ENCODE results near the gene LRP8. TPM values are rescaled to one million over a fixed set of nuclear protein-coding genes. Genes with fewer than 3 reads are reported as not detected.

Gene LRP8
- total RNA-seq, 2 experiments from 2014 or later, result 51.8 to 56.6 TPM

DNA sequence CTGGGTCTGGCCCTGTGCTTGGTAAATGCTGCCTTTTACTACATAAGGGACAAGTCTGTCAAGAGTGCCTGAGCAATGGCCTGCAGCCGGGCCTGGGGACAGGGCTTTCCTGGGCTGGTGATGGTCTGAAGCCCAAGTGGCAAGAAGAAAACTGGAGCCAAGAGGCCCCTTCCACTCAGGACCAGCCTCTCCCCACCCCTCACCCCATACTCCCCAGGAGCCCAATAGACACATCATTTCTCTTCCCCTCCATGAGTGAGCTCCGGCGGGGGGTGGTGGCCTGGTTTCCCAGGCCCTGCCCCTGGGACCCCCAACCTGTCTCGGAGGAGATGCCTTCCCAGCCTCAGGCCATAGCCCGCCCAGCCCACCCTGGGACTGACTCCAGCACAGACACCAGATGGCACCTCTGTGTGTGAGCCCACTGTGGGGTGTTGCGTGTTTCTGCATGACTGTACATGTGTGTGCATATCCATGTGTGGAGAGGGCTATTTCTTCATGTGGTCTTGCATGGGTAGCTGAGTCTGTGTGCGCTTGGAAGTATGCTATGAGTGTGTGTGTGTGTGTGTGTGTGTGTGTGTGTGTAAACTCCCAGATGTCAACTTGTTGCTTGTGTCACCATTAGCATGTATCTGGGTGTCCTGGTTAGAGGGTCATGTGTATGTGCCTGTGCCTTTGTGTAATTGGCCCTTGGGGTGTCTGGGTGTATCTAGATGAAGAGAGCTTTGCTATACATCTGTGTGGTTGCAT, 14.3 kb upstream of the LRP8 start:
- CTCF ChIA-PET, result no interaction called here
- H3K36me3 Mint-ChIP-seq (ENCODE audit: low read depth), result peaks cover 3% of the 10 kb centered on the region
- POLR2A ChIA-PET, result no interaction called here
- H3K9me3 Mint-ChIP-seq, result peaks cover 5% of the 10 kb centered on the region
- H3K27me3 Mint-ChIP-seq, result no peaks in the 10 kb centered on the region
- H3K27ac Mint-ChIP-seq, result no peak overlapping the region
- no peak overlapping the region for H3K4me3 Mint-ChIP-seq
- DNase-seq, result no peak
- no peaks in the 10 kb centered on the region for H3K4me1 Mint-ChIP-seq

DNA sequence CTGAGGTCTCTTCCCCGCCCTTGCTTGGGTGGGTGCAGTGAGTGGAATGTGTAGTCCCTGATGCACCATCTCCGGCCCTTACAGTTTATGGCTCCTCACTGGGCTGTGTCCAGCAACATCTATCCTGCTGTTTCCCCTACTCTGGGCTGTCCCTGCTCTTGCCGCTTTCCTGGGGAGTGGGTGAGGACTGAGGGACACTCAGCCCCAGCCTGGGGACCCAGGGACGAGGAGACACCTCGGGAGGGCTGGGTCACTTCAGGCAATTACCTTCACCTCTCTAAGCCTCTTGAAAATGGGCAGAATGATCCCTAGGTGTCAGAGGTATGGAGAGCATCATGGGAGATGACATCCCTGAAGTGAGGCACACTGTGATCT, 13.6 kb upstream of the LRP8 start:
- no peak overlapping the region for H3K27ac Mint-ChIP-seq
- CTCF ChIA-PET, result interaction anchor here (2.4 kb wide), 1 partner anchor 52 kb away, joined by 5 read pairs; no protein-coding TSS in a partner anchor
- peaks cover 4% of the 10 kb centered on the region for H3K36me3 Mint-ChIP-seq (ENCODE audit: low read depth)
- H3K4me3 Mint-ChIP-seq, result no peak overlapping the region
- no peaks in the 10 kb centered on the region for H3K27me3 Mint-ChIP-seq
- H3K9me3 Mint-ChIP-seq, result peaks cover 5% of the 10 kb centered on the region
- no peak for DNase-seq
- POLR2A ChIA-PET, result no interaction called here
- no peaks in the 10 kb centered on the region for H3K4me1 Mint-ChIP-seq

DNA sequence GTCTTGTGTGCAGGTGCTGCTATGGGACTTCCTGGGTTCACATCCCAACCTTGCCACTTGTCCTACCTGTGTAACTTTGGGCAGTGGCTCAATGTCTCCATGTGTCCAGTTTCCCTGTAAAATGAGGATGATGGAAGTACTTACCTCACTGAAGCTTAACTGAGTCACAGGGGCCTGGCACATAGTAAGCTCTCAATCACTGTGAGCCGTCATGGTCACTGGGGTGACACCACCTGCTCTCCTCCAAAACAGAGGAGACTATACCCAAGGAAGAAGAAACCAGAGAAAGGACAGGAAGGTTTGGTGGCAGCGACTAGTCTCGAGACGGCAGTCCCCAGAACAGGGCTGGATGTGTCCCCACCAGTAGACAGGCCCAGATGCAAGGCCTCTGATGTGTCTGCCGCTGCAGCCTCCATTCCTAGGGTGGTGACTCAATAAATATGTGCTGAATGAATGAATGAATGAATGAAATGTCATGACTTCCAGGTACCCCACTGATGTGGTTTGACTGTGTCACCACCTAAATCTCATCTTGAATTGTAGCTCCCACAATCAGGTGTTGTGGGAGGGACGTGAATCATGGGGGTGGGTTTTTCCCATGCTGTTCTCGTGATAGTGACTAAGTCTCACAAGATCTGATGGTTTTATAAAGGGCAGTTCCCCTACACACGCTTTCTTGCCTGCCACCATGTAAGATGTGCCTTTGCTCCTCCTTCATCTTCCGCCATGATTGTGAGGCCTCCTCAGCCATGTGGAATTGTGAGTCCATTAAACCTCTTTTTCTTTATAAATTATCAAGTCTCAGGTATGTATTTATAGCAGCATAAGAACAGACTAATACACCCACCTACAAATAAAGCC, 13.0 kb upstream of the LRP8 start:
- H3K4me3 Mint-ChIP-seq, result no peak overlapping the region

GRCh38 chr1:53339736-53340635, 12.1 kb upstream of the LRP8 start:
- Mint-ChIP-seq H3K4me3 (no peak overlapping the region), H3K4me1 (peaks cover 10% of the 10 kb centered on the region), H3K27ac (no peak overlapping the region), H3K9me3 (peaks cover 5% of the 10 kb centered on the region), H3K36me3 (ENCODE audit: low read depth) (peaks cover 14% of the 10 kb centered on the region), H3K27me3 (no peaks in the 10 kb centered on the region)
- POLR2A ChIA-PET, result no interaction called here
- no peak for DNase-seq
- CTCF ChIA-PET, result interaction anchor here (2.4 kb wide), 1 partner anchor 54 kb away, joined by 5 read pairs; no protein-coding TSS in a partner anchor

More for the DNA sequence above, 13.0 kb upstream of the LRP8 start:
- Mint-ChIP-seq H3K27me3 (no peaks in the 10 kb centered on the region), H3K4me1 (peaks cover 1% of the 10 kb centered on the region), H3K36me3 (ENCODE audit: low read depth) (peaks cover 9% of the 10 kb centered on the region), H3K9me3 (peaks cover 5% of the 10 kb centered on the region), H3K27ac (no peak overlapping the region)
- DNase-seq, result no peak
- CTCF ChIA-PET, result interaction anchor here (2.4 kb wide), 1 partner anchor 53 kb away, joined by 5 read pairs; no protein-coding TSS in a partner anchor
- POLR2A ChIA-PET, result no interaction called here

DNA sequence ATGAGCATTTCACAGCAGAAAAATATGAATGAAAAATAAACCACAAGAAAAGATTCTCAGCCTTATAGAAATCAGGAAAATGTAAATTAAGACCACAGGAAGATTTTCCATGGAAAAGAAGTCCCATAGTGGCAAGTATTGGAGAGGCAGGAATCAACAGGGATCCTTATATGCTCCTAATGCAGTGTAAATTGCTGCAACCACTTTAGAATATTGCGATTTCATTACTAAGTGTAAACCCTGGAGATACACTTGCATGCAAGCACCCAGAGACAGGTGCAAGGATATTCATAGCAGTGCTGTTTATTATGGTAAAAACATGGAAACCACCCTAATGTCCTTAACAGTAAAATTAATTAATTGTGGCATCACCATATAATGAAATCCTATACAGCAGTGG, 10.6 kb upstream of the LRP8 start:
- H3K4me1 Mint-ChIP-seq, result peaks cover 17% of the 10 kb centered on the region
- peaks cover 14% of the 10 kb centered on the region for H3K36me3 Mint-ChIP-seq (ENCODE audit: low read depth)
- H3K27me3 Mint-ChIP-seq, result no peaks in the 10 kb centered on the region
- H3K4me3 Mint-ChIP-seq, result no peak overlapping the region
- no peak overlapping the region for H3K27ac Mint-ChIP-seq
- ChIA-PET POLR2A (no interaction called here), CTCF (no interaction called here)
- DNase-seq, result no peak
- H3K9me3 Mint-ChIP-seq, result peaks cover 5% of the 10 kb centered on the region

GRCh38 chr1:53337499-53337898, 9.6 kb upstream of the LRP8 start:
- POLR2A ChIA-PET, result no interaction called here

DNA sequence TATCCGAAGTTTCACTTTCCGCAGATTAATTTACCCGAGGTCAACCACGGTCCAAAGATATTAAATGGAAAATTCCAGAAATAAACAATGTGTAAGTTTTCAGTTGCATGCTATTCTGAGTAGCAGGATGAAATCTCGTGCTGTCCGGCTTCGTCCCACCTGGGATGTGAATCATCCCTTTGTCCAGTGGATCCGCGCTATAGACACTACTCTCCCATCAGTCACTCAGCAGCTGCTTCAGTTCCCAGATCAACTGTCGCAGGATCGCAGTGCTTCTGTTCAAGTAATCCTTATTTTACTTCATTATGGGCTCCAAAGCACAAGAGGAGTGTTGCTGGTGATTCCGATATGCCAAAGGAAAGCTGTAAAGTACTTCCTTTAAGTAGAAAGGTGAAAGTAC, 8.3 kb upstream of the LRP8 start:
- H3K9me3 Mint-ChIP-seq, result no peaks in the 10 kb centered on the region
- ChIA-PET POLR2A (no interaction called here), CTCF (interaction anchor here (1.2 kb wide), 1 partner anchor 21 kb away, joined by 3 read pairs; no protein-coding TSS in a partner anchor)
- H3K27me3 Mint-ChIP-seq, result no peaks in the 10 kb centered on the region
- H3K4me1 Mint-ChIP-seq, result peaks cover 17% of the 10 kb centered on the region
- no peak overlapping the region for H3K27ac Mint-ChIP-seq
- peaks cover 16% of the 10 kb centered on the region for H3K36me3 Mint-ChIP-seq (ENCODE audit: low read depth)
- DNase-seq, result no peak
- H3K4me3 Mint-ChIP-seq, result no peak overlapping the region

More at GRCh38 chr1:53337499-53337898, 9.6 kb upstream of the LRP8 start:
- Mint-ChIP-seq H3K4me3 (no peak overlapping the region), H3K27ac (no peak overlapping the region), H3K9me3 (peaks cover 3% of the 10 kb centered on the region), H3K4me1 (peaks cover 17% of the 10 kb centered on the region), H3K36me3 (ENCODE audit: low read depth) (peaks cover 16% of the 10 kb centered on the region), H3K27me3 (no peaks in the 10 kb centered on the region)
- CTCF ChIA-PET, result no interaction called here
- DNase-seq, result no peak

GRCh38 chr1:53335661-53336060, 7.8 kb upstream of the LRP8 start:
- Mint-ChIP-seq H3K27ac (no peak overlapping the region), H3K4me3 (no peak overlapping the region), H3K27me3 (no peaks in the 10 kb centered on the region), H3K36me3 (ENCODE audit: low read depth) (peaks cover 15% of the 10 kb centered on the region), H3K9me3 (no peaks in the 10 kb centered on the region), H3K4me1 (peaks cover 17% of the 10 kb centered on the region)
- DNase-seq, result no peak
- ChIA-PET CTCF (interaction anchor here (1.2 kb wide), 1 partner anchor 21 kb away, joined by 3 read pairs; no protein-coding TSS in a partner anchor), POLR2A (no interaction called here)

GRCh38 chr1:53334781-53335180, 6.9 kb upstream of the LRP8 start:
- POLR2A ChIA-PET, result no interaction called here
- Mint-ChIP-seq H3K36me3 (ENCODE audit: low read depth) (peaks cover 15% of the 10 kb centered on the region), H3K9me3 (no peaks in the 10 kb centered on the region), H3K4me1 (peaks cover 22% of the 10 kb centered on the region), H3K4me3 (no peak overlapping the region), H3K27me3 (no peaks in the 10 kb centered on the region), H3K27ac (peak overlapping the region; percentile 77)
- CTCF ChIA-PET, result interaction anchor here (0.6 kb wide), 1 partner anchor 362 kb away, joined by 3 read pairs; no protein-coding TSS in a partner anchor
- peak; percentile 8 for DNase-seq

DNA sequence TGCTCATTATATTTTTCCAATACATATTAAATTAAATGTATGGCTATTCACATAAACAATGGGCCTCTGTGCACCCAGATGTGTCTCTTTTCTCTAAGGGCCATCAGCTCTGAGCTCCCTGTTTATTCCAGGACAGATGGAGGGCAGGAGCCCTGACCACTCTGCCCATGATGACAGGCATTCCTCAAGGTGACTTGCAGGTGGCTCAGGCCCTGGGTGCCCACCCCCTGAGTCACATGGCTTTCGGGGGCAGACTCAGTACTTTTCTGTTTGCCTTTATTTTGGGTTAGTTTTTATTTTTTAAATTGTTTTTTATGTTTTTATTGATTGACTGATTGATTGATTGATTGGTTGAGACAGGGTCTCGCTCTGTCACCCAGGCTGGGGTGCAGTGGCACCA, 6.4 kb upstream of the LRP8 start:
- ChIA-PET CTCF (interaction anchor here (0.6 kb wide), 1 partner anchor 361 kb away, joined by 3 read pairs; no protein-coding TSS in a partner anchor), POLR2A (no interaction called here)
- H3K4me1 Mint-ChIP-seq, result peaks cover 26% of the 10 kb centered on the region
- H3K27ac Mint-ChIP-seq, result peak overlapping the region; percentile 77
- H3K9me3 Mint-ChIP-seq, result no peaks in the 10 kb centered on the region
- H3K27me3 Mint-ChIP-seq, result no peaks in the 10 kb centered on the region
- H3K36me3 Mint-ChIP-seq (ENCODE audit: low read depth), result peaks cover 15% of the 10 kb centered on the region
- H3K4me3 Mint-ChIP-seq, result no peak overlapping the region
- DNase-seq, result peak; percentile 1

- Mint-ChIP-seq H3K36me3 (ENCODE audit: low read depth) (peaks cover 15% of the 10 kb centered on the region), H3K27me3 (no peaks in the 10 kb centered on the region)
- CTCF ChIA-PET, result no interaction called here
Observed at GRCh38 chr1:53332833-53333232, 5.0 kb upstream of the LRP8 start.

DNA sequence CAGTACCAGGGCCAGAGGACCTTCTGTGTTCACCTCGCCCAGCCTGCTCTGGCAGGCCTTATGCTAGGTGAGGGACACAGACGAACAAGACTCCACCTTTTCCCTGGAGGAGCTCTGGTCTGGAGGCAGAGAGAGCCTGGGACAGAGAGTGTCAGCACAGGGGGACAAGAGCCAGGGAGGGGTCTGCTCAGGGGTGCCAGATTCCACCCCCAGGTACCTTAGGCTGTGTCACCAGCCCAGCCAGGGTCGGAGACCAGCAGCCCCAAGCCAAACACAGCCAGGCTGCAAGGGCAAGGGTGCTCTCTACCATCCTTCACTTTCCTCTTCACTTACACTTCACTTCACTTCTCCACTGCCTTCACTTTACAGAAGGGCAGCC, 4.3 kb upstream of the LRP8 start:
- peak overlapping the region; percentile 47 for H3K27ac Mint-ChIP-seq
- DNase-seq, result no peak
- POLR2A ChIA-PET, result no interaction called here
- H3K4me3 Mint-ChIP-seq, result no peak overlapping the region
- peaks cover 15% of the 10 kb centered on the region for H3K36me3 Mint-ChIP-seq (ENCODE audit: low read depth)
- no peaks in the 10 kb centered on the region for H3K9me3 Mint-ChIP-seq
- CTCF ChIA-PET, result no interaction called here
- peaks cover 34% of the 10 kb centered on the region for H3K4me1 Mint-ChIP-seq
- no peaks in the 10 kb centered on the region for H3K27me3 Mint-ChIP-seq

More at GRCh38 chr1:53332833-53333232, 5.0 kb upstream of the LRP8 start:
- H3K27ac Mint-ChIP-seq, result no peak overlapping the region
- H3K4me1 Mint-ChIP-seq, result peaks cover 34% of the 10 kb centered on the region
- POLR2A ChIA-PET, result no interaction called here
- H3K9me3 Mint-ChIP-seq, result no peaks in the 10 kb centered on the region
- H3K4me3 Mint-ChIP-seq, result no peak overlapping the region
- DNase-seq, result no peak
